GM21423 (cell line): ENCODE data around the gene PRM1.

Experiments used
- ATAC-seq: cut with Tn5 transposase; IDR thresholded peaks from one replicate; pipeline ENCODE4 v1.9.1; 2021; ENCODE audit warnings: mild to moderate bottlenecking, moderate library complexity; ENCODE audit not compliant: unreplicated experiment

PRM1 gene

GRCh38 chr16:11280616-11281522, at the start of gene PRM1:
Gene PRM1 (minus strand): TSS chr16:11281330. CDS start chr16:11281238, 92 bp downstream.
- no peak for ATAC-seq

- ATAC-seq, result no peak
Measured at GRCh38 chr16:11330526-11331237, 49.6 kb upstream of the PRM1 start.

GRCh38 chr16:11329891-11330290, 48.8 kb upstream of the PRM1 start:
- no peak for ATAC-seq

DNA sequence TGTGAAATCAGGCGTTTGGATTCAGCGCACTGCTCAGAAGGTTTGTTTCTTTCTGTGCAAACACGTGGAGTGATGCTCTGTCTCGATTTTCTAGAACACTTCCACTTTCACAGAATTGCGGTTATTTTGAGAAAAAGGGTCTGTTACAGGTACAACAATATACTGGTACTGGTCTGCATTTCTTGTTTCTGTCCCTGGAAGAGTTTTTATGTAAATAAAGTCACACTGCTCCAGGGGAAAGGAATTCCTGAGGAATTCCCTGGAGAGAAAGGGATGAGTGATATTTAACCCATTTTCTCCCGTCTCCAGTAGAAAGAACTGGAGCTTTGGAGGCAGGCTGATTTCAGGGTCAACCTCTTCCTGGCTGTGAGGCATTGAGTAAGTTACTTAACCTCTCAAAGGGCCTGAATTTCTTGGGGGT, 48.0 kb upstream of the PRM1 start:
- peak; percentile 30 for ATAC-seq

DNA sequence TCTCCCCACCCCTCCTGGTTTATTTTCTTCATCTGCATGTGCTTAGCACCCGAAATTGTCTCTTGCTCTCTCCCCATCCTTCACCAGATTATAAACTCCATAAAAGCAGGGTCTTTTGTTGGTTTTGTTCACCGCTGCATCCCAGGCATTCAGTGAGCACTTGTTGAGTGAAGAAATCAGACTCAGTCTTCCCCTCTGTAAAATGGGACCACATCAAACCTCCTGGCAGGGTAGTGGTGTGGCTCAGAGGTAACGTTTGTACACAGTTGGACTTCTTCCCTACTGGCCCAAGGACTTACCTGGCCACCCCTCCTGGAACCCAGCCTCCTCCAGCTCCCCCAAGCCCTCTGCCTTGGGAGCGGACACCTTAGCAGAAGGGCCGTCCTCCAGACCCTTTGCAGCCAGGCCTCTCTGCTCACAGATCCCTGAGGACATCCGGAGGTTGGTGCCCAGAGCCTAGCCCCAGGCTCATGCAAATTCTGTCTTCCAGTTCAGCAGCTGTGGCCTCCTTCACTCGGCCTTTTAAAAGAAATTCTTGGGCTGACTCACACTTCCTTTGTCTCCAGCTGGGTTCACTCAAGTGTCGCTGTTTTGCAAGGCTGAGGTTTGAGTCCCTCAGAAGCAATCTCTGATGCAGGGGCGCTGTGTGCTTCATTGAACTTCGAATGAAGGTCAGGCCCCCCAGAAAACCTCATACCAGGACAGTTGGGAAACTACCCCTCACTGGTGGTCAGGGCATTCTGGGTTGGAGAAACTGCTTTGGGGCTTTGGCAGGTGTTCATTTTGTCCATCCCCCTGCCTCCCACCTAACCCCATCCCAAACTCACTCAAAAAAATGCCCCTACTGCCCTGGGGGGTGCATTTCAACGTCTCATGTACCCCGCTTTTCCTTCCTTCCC, 47.3 kb upstream of the PRM1 start:
- ATAC-seq, result peak; percentile 73

- peak; percentile 27 for ATAC-seq
Measured at GRCh38 chr16:11327277-11328171, 46.4 kb upstream of the PRM1 start.

DNA sequence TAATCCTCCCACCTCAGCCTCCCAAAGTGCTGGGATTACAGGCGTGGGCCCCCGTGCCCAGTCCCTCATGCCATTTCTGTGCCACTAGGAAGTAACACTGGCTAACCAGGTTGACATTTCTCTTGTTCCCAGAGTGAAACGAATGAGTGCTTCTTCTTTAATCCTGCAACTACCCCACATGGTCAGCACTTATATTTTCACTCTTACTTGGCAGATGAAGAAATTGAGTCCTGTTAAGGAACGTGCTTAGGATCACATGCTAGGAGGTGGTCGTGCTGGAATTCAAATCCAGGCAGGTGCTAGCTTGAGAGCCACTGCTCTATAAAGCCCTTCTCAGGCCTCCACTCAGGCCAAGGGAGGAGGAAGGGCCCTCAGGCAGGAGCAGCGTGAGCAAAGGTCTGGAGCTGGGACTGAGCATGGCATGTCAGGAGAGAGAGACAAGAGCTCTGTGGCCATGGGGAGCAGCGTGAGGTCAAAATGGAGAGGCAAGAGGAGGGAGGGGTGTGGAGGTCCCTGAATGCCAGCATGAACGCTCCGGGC, 45.7 kb upstream of the PRM1 start:
- no peak for ATAC-seq

- ATAC-seq, result no peak
Measured at GRCh38 chr16:11326084-11326736, 45.1 kb upstream of the PRM1 start.

DNA sequence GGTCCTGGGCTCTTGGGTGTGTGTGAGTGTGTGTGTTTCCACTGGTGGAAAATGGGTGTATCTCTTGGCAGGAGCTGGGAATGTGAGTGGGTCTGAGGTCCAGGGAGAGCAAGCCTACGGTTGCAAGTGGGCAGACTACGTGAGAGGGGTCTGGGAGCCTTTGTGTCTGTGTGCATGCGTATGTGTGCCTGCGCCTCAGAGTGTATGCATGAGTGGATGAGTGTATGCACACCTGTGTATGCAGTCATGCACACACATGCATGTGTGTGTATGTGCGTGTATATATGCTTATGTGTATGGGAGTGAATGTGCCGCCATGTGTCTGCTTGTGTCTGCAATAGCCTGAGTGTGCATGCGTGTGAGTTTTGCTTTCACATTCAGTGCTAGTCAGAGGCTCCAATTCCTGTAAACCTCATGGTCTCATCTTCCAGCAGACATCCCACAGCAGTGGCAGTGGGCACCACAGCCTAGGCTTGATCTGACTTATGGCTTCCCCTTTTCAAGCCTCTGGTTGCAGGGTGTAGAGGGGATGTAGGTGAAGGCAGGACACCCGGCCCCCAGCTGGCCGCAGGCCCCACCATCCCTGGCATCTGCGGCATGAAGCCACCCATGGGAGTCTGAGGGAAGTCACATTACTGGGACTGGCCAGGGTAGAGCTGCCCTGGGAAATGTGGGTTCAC, 44.4 kb upstream of the PRM1 start:
- no peak for ATAC-seq

DNA sequence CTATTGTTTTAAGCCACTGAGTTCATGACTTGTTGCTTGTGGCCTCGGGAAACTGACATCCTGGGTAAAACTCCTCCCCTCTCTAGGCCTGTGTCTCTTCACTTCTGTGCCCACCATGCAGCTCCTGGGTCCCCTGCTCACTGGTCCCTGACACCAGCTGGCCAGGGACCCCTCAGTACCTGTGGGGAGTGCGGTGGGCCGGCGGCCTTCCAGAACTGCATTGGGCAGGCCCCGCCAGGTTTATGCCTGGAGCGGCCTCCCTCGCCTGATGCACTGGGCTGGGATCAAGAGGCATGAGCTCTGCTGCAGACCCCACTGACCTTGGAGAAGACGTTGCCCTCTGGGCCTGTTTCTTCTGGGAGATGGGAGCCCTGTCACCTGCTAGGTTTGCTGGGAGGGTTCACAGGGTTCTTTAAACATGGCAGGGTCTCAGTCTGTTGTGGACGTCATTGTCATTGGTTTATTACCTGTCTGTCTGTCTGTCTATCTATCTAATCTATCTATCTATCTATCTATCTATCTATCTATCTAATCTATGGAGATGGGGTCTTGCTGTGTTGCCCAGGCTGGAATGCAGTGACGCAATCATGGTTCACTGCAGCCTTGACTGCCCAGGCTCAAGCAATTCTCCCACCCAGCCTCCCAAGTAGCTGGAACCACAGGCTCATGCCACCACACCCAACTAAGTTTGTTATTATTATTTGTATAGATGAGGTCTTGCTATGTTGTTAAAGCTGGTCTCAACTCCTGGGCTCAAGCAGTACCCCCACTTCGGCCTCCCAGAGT, 42.6 kb upstream of the PRM1 start:
- no peak for ATAC-seq

DNA sequence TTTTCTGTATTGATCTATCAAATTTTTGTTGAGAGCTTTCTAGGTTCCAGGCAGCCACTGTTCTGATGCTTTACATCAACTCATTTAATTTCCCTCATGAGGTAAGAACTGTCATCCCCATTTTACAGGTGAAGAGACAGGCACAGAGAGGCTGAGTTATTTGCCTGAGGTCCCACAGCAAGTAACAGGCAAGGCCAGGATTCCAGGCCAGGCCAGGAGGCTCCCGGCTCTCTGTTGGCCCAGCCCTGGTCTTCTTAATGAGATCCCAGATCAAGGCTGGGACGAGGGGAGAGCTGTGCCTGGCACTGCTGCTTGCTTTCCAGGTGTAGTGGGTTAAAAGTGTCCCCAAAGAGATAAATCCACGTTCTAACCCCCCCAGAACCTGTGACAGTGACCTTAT, 41.7 kb upstream of the PRM1 start:
- no peak for ATAC-seq

DNA sequence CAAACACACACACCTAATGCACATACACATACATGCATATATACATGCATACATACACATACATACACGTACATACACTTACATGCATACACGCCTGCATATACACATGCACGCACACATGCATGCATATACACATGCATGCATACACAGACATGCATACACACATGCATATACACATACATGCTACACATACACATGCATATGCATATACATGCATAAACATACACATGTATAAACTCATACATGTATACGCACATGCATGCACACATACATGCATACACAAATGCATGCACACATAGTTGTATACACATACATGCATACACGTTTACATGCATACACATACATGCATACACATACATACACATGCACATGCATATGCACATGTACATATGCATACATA, 40.5 kb upstream of the PRM1 start:
- no peak for ATAC-seq

DNA sequence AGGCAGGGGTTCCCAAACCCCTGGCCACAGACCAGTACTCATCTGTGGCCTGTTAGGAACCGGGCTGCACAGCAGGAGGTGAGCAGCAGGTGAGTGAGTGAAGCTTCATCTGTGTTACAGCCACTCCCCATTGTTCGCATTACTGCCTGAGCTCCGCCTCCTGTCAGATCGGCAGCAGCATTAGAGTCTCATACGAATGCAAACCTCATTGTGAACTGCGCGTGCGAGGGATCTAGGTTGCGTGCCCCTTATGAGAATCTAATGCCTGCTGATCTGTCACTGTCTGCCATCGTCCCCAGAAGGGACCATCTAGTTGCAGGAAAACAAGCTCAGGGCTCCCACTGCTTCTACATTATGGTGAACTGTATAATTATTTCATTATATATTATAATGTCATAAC, 39.0 kb upstream of the PRM1 start:
- no peak for ATAC-seq

GRCh38 chr16:11319529-11320146, 38.5 kb upstream of the PRM1 start:
- no peak for ATAC-seq

- ATAC-seq, result no peak
Measured at GRCh38 chr16:11318817-11319216, 37.7 kb upstream of the PRM1 start.

- ATAC-seq, result no peak
Measured at GRCh38 chr16:11316331-11317015, 35.3 kb upstream of the PRM1 start.

DNA sequence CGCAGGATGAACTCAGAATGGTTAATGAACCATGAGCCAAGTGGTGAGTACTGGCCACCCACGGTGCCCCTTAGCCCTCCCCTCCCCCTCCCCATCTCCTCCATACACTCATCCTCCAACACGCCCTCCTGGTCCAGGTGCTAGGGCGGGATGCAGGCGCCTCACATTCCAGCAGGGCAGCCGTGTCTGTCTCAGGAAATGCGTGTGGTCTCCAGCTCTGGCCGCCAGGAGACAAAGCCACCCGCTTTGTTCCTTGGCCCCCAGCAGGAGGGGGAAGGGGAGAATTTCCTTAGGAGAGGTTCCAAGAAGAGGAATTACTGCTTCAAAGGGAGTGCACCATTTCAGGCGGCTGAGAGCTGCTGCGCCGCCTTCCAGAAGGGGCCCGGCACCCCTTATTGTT, 34.4 kb upstream of the PRM1 start:
- no peak for ATAC-seq
